Measurements from ENCODE around the gene CRLF1. TPM values are rescaled to one million over a fixed set of nuclear protein-coding genes. Genes with fewer than 3 reads are reported as not detected.

The CRLF1 gene
- polyA plus RNA-seq, 1 experiment = 5.6 TPM

DNA sequence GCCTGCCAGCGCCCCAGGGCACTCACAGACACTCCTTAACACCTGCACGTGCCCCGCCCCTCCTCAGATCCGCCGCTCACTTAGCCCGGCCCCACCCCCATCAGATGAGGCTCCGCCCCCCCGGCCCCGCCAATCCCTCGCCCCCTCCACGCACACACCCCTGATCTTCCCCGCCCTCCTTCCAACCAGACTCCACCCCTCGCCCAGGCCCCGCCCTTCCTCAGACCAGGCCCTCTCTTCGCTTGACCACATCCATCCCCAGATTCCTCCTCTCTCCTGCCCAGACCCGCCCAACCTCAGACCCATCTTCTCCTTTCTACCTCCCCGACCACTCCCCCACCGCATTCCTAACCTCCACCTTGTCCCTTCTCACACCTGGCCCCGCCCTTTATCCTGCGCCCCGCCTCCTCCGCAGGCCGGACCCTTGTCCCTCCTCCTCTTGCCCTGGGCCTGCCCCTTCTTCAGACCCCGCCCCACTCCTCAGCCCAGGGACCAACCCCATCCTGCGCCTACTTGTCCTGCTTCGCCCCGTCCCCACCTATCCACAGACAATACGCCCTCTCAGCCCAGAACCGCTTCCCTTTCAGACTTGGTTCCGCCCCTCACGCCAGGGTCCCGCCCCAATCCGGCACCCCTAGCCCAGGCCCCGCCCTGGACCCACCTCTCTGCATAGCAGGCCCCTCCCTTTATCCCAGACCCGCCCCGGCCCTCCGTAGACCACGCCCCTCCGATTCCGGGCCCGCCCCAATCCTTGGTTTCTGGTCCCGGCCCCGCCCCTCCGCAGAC lies 29.8 kb upstream of the CRLF1 start:
- H3K27me3 ChIP-seq (ENCODE audit: control insufficient read depth, insufficient read depth, low read length) = no peaks in the 10 kb centered on the region

DNA sequence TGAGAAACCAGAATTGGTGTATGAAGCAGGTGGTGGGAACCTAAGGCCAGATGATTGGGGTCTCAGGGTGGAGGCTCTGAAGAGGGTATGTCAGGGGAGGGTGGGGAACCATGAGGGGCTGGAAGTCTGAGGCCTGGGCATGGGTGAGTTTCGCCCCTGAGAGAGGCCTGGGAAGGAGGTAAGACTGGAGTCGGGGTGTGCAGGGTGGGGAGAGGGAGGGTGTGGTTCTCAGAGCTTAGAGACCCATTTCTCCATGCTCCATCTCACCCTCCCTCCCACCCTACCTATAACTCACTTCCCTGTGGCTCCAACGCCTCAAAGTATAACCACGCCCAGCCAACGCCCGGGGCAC lies 29.2 kb upstream of the CRLF1 start:
- H3K27me3 ChIP-seq (ENCODE audit: control insufficient read depth, insufficient read depth, low read length) = no peaks in the 10 kb centered on the region
- H3K36me3 ChIP-seq (ENCODE audit: control insufficient read depth, insufficient read depth, low read length) = no peaks in the 10 kb centered on the region
- CTCF ChIA-PET = interaction anchor here (1.5 kb wide), 1 partner anchor 212 kb away, joined by 3 read pairs; no protein-coding TSS in a partner anchor
- TF ChIP-seq, protein P1, sequence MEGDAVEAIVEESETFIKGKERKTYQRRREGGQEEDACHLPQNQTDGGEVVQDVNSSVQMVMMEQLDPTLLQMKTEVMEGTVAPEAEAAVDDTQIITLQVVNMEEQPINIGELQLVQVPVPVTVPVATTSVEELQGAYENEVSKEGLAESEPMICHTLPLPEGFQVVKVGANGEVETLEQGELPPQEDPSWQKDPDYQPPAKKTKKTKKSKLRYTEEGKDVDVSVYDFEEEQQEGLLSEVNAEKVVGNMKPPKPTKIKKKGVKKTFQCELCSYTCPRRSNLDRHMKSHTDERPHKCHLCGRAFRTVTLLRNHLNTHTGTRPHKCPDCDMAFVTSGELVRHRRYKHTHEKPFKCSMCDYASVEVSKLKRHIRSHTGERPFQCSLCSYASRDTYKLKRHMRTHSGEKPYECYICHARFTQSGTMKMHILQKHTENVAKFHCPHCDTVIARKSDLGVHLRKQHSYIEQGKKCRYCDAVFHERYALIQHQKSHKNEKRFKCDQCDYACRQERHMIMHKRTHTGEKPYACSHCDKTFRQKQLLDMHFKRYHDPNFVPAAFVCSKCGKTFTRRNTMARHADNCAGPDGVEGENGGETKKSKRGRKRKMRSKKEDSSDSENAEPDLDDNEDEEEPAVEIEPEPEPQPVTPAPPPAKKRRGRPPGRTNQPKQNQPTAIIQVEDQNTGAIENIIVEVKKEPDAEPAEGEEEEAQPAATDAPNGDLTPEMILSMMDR (IDR thresholded peaks at IDR 0.05; ENCODE audit: insufficient read depth, low read depth, low read length) = no peak
- DNase-seq (ENCODE audit: low read depth) = no peak
- POLR2A ChIA-PET = no interaction called here
- no peak overlapping the region for H3K4me3 ChIP-seq (ENCODE audit: low read depth, low read length)

More for the DNA sequence above, 29.8 kb upstream of the CRLF1 start:
- Histone ChIP-seq H3K4me3 (ENCODE audit: low read depth, low read length) (peak overlapping the region; percentile 91), H3K36me3 (ENCODE audit: control insufficient read depth, insufficient read depth, low read length) (no peaks in the 10 kb centered on the region)
- CTCF ChIA-PET = no interaction called here
- POLR2A ChIA-PET = no interaction called here
- no peak for DNase-seq (ENCODE audit: low read depth)
- TF ChIP-seq, protein P1 (IDR thresholded peaks at IDR 0.05; ENCODE audit: insufficient read depth, low read depth, low read length) = no peak

DNA sequence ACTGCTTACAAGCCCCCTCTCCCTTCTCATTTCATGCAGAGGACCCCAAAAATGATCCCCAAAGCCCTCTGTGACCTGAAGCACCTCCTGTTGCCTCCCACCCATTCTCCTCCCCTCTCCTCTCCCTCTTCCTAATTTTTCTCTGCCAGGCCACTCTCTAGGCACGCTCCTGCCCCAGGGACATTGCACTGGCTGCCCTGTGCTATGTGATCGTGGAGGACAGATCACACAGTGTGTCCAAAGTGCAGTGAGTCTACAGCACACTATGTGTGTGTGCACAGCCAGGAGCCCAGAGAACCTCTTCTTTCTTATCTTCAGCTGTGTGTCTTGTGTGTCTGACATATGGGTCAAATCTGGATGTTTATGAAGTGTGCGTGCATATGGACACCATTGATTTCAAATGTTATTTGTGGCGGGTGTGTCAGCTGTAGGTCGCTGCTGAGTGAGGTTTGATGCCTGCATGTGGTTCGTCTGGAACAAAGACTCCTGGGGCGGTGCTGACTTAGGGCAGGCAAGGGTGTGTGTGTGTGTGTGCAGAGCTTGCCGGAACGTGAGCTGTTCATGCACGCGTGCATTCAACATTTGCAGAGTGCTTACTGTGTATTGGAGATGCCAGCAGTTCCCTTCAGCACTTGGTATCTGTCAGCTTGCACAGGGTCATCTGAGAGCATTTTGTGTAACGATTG lies 28.2 kb upstream of the CRLF1 start:
- CTCF ChIA-PET = interaction anchor here (0.9 to 1.5 kb wide), 2 partner anchors 46 to 213 kb away, joined by 3 read pairs; no protein-coding TSS in a partner anchor
- H3K36me3 ChIP-seq (ENCODE audit: control insufficient read depth, insufficient read depth, low read length) = no peaks in the 10 kb centered on the region
- no peak overlapping the region for H3K4me3 ChIP-seq (ENCODE audit: low read depth, low read length)
- POLR2A ChIA-PET = no interaction called here
- no peaks in the 10 kb centered on the region for H3K27me3 ChIP-seq (ENCODE audit: control insufficient read depth, insufficient read depth, low read length)
- no peak for DNase-seq (ENCODE audit: low read depth)
- TF ChIP-seq, protein P1 (IDR thresholded peaks at IDR 0.05; ENCODE audit: insufficient read depth, low read depth, low read length) = no peak

DNA sequence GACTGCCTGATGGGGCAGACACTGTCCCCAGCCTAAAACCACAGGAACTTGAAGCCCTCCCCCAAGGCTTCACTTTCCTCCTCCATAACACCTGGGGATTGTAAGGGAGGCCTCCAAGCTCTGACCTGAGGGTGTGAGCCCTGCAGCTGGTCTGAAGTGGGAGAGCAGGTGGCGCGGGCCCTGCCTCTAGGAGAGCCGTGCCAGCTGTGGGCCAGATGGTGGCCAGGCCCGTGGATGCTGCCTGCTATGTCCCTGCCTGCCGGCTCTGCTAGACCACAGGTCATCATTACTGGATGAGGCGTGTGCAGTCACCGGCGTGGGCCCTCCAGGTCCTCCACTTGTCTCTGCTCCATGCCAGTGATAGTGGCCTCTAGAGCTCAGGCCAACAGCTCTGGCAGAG lies 26.7 kb upstream of the CRLF1 start:
- Histone ChIP-seq H3K36me3 (ENCODE audit: control insufficient read depth, insufficient read depth, low read length) (no peaks in the 10 kb centered on the region), H3K27me3 (ENCODE audit: control insufficient read depth, insufficient read depth, low read length) (peaks cover 4% of the 10 kb centered on the region), H3K4me3 (ENCODE audit: low read depth, low read length) (no peak overlapping the region)
- TF ChIP-seq, protein P1 (IDR thresholded peaks at IDR 0.05; ENCODE audit: insufficient read depth, low read depth, low read length) = no peak
- no peak for DNase-seq (ENCODE audit: low read depth)
- CTCF ChIA-PET = no interaction called here
- POLR2A ChIA-PET = no interaction called here
